PC-9 (cell line): ENCODE measurements around the gene ATRNL1.

Experiments
- CTCF ChIP-seq: fragments of 200-600 bp; sonication (generic); conservative IDR thresholded peaks from 2 replicates; pipeline ENCODE4 v1.6.1; 2017; ENCODE audit warnings: mixed run types, antibody characterized with exemption, mild to moderate bottlenecking, moderate library complexity
- EZH2 ChIP-seq: fragments of 200-600 bp; sonication (generic); IDR thresholded peaks from 2 replicates; pipeline ENCODE4 v1.8.0; 2017; ENCODE audit warnings: antibody characterized with exemption, low read depth

DNA sequence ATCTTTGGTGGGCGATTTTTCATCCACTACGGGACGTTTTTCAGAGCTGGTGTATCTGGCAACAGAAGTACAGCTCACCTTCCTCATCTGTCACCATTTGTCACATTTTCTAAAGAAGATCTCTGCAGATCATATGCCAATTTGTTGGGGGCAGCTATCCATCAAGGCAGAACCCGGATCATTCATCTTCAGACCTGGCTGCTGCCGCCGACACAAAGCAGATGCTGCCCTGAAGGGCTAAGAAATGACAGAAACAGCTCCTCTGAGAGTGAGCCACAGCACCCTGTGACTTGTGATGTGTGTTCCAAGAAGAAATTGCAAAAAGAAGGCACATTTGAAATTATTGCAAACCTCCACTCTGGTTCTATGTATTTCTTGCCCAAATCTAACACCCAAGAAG is 888.9 kb downstream of the ATRNL1 start:
- no peak for TF ChIP-seq EZH2
- TF ChIP-seq CTCF = no peak
